Liver (tissue), 9 donors: ENCODE results near the gene SIM2. TPM values are rescaled to one million over a fixed set of nuclear protein-coding genes. Genes with fewer than 3 reads are reported as not detected.

Source experiments
- DNase-seq: peaks from one replicate; pipeline ENCODE4 v3.0.0-alpha.2; 2017; ENCODE audit warnings: low spot score
- H3K27ac ChIP-seq, 2 donors: one replicate each; pipeline ENCODE4 v1.7.0; 2013; ENCODE audit warnings: inconsistent platforms in 2 of 2, low read length in 2 of 2, control low read depth in 1 of 2, low read depth in 1 of 2, mild to moderate bottlenecking in 1 of 2
- H3K27me3 ChIP-seq, 4 donors: one replicate each; pipeline versions ENCODE4 v1.6.1 to v1.7.0; 2013; ENCODE audit warnings: low read length in 3 of 4, inconsistent platforms in 1 of 4, mild to moderate bottlenecking in 1 of 4, moderate library complexity in 1 of 4; ENCODE audit not compliant: control insufficient read depth in 4 of 4, insufficient read depth in 4 of 4
- H3K36me3 ChIP-seq, 4 donors: one replicate each; pipeline versions ENCODE4 v1.6.1 to v1.7.0; 2013; ENCODE audit warnings: low read length in 3 of 4, mild to moderate bottlenecking in 3 of 4, low read depth in 1 of 4, moderate library complexity in 1 of 4; ENCODE audit not compliant: control insufficient read depth in 4 of 4, insufficient read depth in 3 of 4
- H3K4me1 ChIP-seq, 4 donors: one replicate each; pipeline versions ENCODE4 v1.6.1 to v1.7.0; 2013; ENCODE audit warnings: low read length in 3 of 4, mild to moderate bottlenecking in 3 of 4, moderate library complexity in 1 of 4; ENCODE audit not compliant: control insufficient read depth in 4 of 4, insufficient read depth in 4 of 4
- H3K4me3 ChIP-seq, 3 donors: one replicate each; pipeline versions ENCODE4 v1.6.1 to v1.7.0; 2013; ENCODE audit warnings: low read length in 3 of 3, control low read depth in 1 of 3, low read depth in 1 of 3, mild to moderate bottlenecking in 1 of 3
- H3K9ac ChIP-seq, 2 donors: one replicate each; pipeline ENCODE4 v1.7.0; 2013; ENCODE audit warnings: low read length in 2 of 2, mild to moderate bottlenecking in 2 of 2, moderate library complexity in 2 of 2, control low read depth in 1 of 2, low read depth in 1 of 2
- H3K9me3 ChIP-seq, 4 donors: one replicate each; pipeline versions ENCODE4 v1.6.1 to v1.7.0; 2013; ENCODE audit warnings: low read length in 3 of 4; ENCODE audit not compliant: control insufficient read depth in 4 of 4
- EGR1 ChIP-seq, 2 donors: IDR thresholded peaks; 2 replicates each; pipeline ENCODE4 v1.6.1; 2016 to 2018; ENCODE audit warnings: antibody characterized with exemption in 2 of 2, low read depth in 2 of 2
- FOXA1 ChIP-seq: IDR thresholded peaks from 2 replicates; pipeline ENCODE4 v1.6.1; 2016; ENCODE audit warnings: antibody characterized with exemption
- FOXA2 ChIP-seq: IDR thresholded peaks from 2 replicates; pipeline ENCODE4 v1.6.1; 2016; ENCODE audit warnings: antibody characterized with exemption
- GABPA ChIP-seq, 2 donors: IDR thresholded peaks in 1 of 2; conservative IDR thresholded peaks in 1 of 2; 2 replicates each; pipeline ENCODE4 v1.6.1; 2016; ENCODE audit warnings: antibody characterized with exemption in 2 of 2, mild to moderate bottlenecking in 1 of 2, moderate library complexity in 1 of 2
- HNF4A ChIP-seq, 2 donors: conservative IDR thresholded peaks; 2 replicates each; pipeline ENCODE4 v1.6.1; 2016; ENCODE audit warnings: antibody characterized with exemption in 2 of 2, mild to moderate bottlenecking in 2 of 2
- HNF4G ChIP-seq: IDR thresholded peaks from 2 replicates; pipeline ENCODE4 v1.6.1; 2016; ENCODE audit warnings: antibody characterized with exemption
- JUND ChIP-seq, 2 donors: IDR thresholded peaks; 2 replicates each; pipeline ENCODE4 v1.6.1; 2016; ENCODE audit warnings: antibody characterized with exemption in 2 of 2
- NR2F2 ChIP-seq: IDR thresholded peaks from 2 replicates; pipeline ENCODE4 v1.6.1; 2016; ENCODE audit warnings: antibody characterized with exemption
- RAD21 ChIP-seq, 2 donors: IDR thresholded peaks; 2 replicates each; pipeline ENCODE4 v1.6.1; 2016; ENCODE audit warnings: antibody characterized with exemption in 2 of 2, mild to moderate bottlenecking in 2 of 2
- REST ChIP-seq: IDR thresholded peaks from 2 replicates; pipeline ENCODE4 v1.6.1; 2016; ENCODE audit warnings: antibody characterized with exemption, mild to moderate bottlenecking
- RXRA ChIP-seq, 2 donors: IDR thresholded peaks; 2 replicates each; pipeline ENCODE4 v1.6.1; 2017 to 2018; ENCODE audit warnings: antibody characterized with exemption in 2 of 2, mild to moderate bottlenecking in 1 of 2
- SP1 ChIP-seq: IDR thresholded peaks from 2 replicates; pipeline ENCODE4 v1.6.1; 2018; ENCODE audit warnings: antibody characterized with exemption, mild to moderate bottlenecking
- TAF1 ChIP-seq: conservative IDR thresholded peaks from 2 replicates; pipeline ENCODE4 v1.6.1; 2016; ENCODE audit warnings: antibody characterized with exemption, mild to moderate bottlenecking
- YY1 ChIP-seq: IDR thresholded peaks from 2 replicates; pipeline ENCODE4 v1.6.1; 2016; ENCODE audit warnings: antibody characterized with exemption, mild to moderate bottlenecking
- ZBTB33 ChIP-seq: IDR thresholded peaks from 2 replicates; pipeline ENCODE4 v1.6.1; 2016; ENCODE audit warnings: antibody characterized with exemption
- WGBS: extraction: QIAGEN DNeasy Blood & Tissue Kit; methylation state at CpG from one replicate; pipeline ENCODE4 v1.1.7; 2013; 5-methylcytosine and 5-hydroxymethylcytosine counted together
- polyA plus RNA-seq, 2 donors: library from polyadenylated mRNA; stranded (reverse) in 1 of 2; unstranded in 1 of 2; fragments of 200-250 nt in 1 of 2; fragments of >200 nt in 1 of 2; fragmentation: Nextera tagmentation in 1 of 2; extraction: Ambion mirVana in 1 of 2; gene quantifications; one replicate each; pipeline versions ENCODE4 v1.2.1 to v1.2.3, GENCODE V29; 2013 to 2015
- total RNA-seq, 2 donors: library from RNA; depleted of rRNA; stranded (reverse); fragments of >200 nt; gene quantifications; one replicate each; pipeline ENCODE4 v1.2.3, GENCODE V29; 2014
- TF ChIP-seq, protein P1 (sequence below): IDR thresholded peaks from 2 replicates; pipeline ENCODE4 v1.6.1; 2016; ENCODE audit warnings: antibody characterized with exemption
- TF ChIP-seq, protein P2 (sequence below): fragments of 150-350 bp; IDR thresholded peaks from 2 replicates; pipeline ENCODE4 v1.5.1; 2017; ENCODE audit warnings: improper control_type of control experiment, low read depth, low read length; ENCODE audit not compliant: missing input control
- TF ChIP-seq, protein P3 (sequence below): IDR thresholded peaks from 2 replicates; pipeline ENCODE4 v1.6.1; 2016; ENCODE audit warnings: antibody characterized with exemption
- donor health status: healthy.
- donor health status: healthy.
- donor health status: healthy.
- donor health status: healthy.
- donor health status: healthy.

The SIM2 gene
- total and polyA plus RNA-seq, 4 donors = 0.19 TPM; not detected in 3

- H3K4me3 ChIP-seq = no peak overlapping the region
- DNase-seq = no peak
- TF ChIP-seq REST (no peak), JUND (IDR thresholded peaks at IDR 0.05) (no peak)
- no peaks in the 10 kb centered on the region for H3K27me3 ChIP-seq
- H3K4me1 ChIP-seq = peaks cover 0 to 3% (median 2%) of the 10 kb centered on the region in 4 donors
- no peak overlapping the region for H3K27ac ChIP-seq
- H3K9me3 ChIP-seq = no peaks in the 10 kb centered on the region
- H3K9ac ChIP-seq = no peak overlapping the region
- no peaks in the 10 kb centered on the region for H3K36me3 ChIP-seq
- WGBS = 95% methylated on average over 7 of the region's 7 CpGs
These were observed 44.1 kb downstream of the SIM2 start for GRCh38 chr21:36743008-36743407.

DNA sequence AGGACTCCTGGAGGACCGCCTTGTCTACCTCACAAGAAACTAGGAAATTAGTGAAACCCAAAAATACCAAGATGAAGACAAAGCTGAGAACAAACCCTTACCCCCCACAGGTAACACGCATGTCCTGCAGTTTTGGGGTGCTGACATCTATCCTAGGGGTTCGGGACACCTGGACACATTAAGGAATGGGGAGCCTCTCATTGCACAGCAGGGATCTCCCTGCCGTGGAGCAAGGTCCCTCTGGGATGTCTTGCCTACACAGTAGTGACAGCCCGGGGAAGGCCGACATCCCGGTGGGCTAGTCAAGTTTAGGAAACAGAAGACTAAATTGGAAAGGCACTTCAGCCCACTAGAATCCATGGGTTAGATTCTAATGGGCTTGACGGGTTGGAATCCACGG is 44.5 kb downstream of the SIM2 start:
- 94% methylated on average over 9 of the region's 9 CpGs for WGBS
- Histone ChIP-seq H3K4me3 (no peak overlapping the region), H3K9ac (no peak overlapping the region), H3K27ac (no peak overlapping the region), H3K4me1 (peaks cover 0 to 7% (median 5%) of the 10 kb centered on the region in 4 donors), H3K27me3 (no peaks in the 10 kb centered on the region), H3K9me3 (no peaks in the 10 kb centered on the region), H3K36me3 (no peaks in the 10 kb centered on the region)
- TF ChIP-seq, protein P1, sequence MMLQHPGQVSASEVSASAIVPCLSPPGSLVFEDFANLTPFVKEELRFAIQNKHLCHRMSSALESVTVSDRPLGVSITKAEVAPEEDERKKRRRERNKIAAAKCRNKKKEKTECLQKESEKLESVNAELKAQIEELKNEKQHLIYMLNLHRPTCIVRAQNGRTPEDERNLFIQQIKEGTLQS = no peak
- TF ChIP-seq REST = no peak
- TF ChIP-seq HNF4G = no peak
- no peak for TF ChIP-seq FOXA1
- TF ChIP-seq, protein P2, sequence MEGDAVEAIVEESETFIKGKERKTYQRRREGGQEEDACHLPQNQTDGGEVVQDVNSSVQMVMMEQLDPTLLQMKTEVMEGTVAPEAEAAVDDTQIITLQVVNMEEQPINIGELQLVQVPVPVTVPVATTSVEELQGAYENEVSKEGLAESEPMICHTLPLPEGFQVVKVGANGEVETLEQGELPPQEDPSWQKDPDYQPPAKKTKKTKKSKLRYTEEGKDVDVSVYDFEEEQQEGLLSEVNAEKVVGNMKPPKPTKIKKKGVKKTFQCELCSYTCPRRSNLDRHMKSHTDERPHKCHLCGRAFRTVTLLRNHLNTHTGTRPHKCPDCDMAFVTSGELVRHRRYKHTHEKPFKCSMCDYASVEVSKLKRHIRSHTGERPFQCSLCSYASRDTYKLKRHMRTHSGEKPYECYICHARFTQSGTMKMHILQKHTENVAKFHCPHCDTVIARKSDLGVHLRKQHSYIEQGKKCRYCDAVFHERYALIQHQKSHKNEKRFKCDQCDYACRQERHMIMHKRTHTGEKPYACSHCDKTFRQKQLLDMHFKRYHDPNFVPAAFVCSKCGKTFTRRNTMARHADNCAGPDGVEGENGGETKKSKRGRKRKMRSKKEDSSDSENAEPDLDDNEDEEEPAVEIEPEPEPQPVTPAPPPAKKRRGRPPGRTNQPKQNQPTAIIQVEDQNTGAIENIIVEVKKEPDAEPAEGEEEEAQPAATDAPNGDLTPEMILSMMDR = no peak
- TF ChIP-seq HNF4A (conservative IDR thresholded peaks at IDR 0.05) = no peak
- TF ChIP-seq RAD21 (IDR thresholded peaks at IDR 0.05) = no peak
- no peak for TF ChIP-seq FOXA2
- TF ChIP-seq, protein P3, sequence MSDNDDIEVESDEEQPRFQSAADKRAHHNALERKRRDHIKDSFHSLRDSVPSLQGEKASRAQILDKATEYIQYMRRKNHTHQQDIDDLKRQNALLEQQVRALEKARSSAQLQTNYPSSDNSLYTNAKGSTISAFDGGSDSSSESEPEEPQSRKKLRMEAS = no peak
- no peak for TF ChIP-seq EGR1 (IDR thresholded peaks at IDR 0.05; ENCODE audit: low read depth in 2 of 2)
- TF ChIP-seq NR2F2 = no peak
- no peak for TF ChIP-seq GABPA (IDR thresholded peaks at IDR 0.05 in 1 of 2, conservative IDR thresholded peaks at IDR 0.05 in 1 of 2)
- TF ChIP-seq SP1 = no peak
- TF ChIP-seq JUND (IDR thresholded peaks at IDR 0.05) = no peak
- TF ChIP-seq RXRA (IDR thresholded peaks at IDR 0.05) = no peak
- no peak for TF ChIP-seq YY1
- TF ChIP-seq ZBTB33 = no peak
- TF ChIP-seq TAF1 = no peak
- DNase-seq = no peak
